ENCODE results near the gene ATF6. TPM values are rescaled to one million over a fixed set of nuclear protein-coding genes. Genes with fewer than 3 reads are reported as not detected.

Gene ATF6
- total and polyA plus RNA-seq, 2 of the 4 experiments (the other 2 are of a cell fraction) = 12.2 to 17.6 TPM

GRCh38 chr1:161982507-161982895 lies 216.4 kb downstream of the ATF6 start:
- no peak overlapping the region for H4K91ac ChIP-seq (ENCODE audit: insufficient read depth, low read depth, low read length)
- H2AFZ ChIP-seq (replicated peaks; ENCODE audit: low read length, poor library complexity) = no peak overlapping the region
- no peak overlapping the region for H4K8ac ChIP-seq (ENCODE audit: low read depth in 2 of 2, low read length in 2 of 2)
- H3K27me3 ChIP-seq (ENCODE audit: control insufficient read depth, insufficient read depth, low read length) = peaks cover 4% of the 10 kb centered on the region
- H4K20me1 ChIP-seq (ENCODE audit: insufficient read depth, low read length) = no peaks in the 10 kb centered on the region
- no peaks in the 10 kb centered on the region for H3K79me1 ChIP-seq (ENCODE audit: low read depth in 1 of 2, low read length in 2 of 2)
- no peak overlapping the region for H2AK5ac ChIP-seq (ENCODE audit: low read depth, low read length)
- no peak overlapping the region for H3K18ac ChIP-seq (ENCODE audit: low read depth, low read length)
- H3K23ac ChIP-seq (ENCODE audit: low read depth, low read length) = no peak overlapping the region
- H2BK5ac ChIP-seq (ENCODE audit: low read depth, low read length, poor library complexity, severe bottlenecking) = no peak overlapping the region
- no peak overlapping the region for H3K14ac ChIP-seq (replicated peaks; ENCODE audit: low read depth, low read length)
- H3K4ac ChIP-seq (ENCODE audit: low read depth, low read length) = no peak overlapping the region
- H3K56ac ChIP-seq (ENCODE audit: extremely low read depth, insufficient read depth, low read length) = no peak overlapping the region
- WGBS, 2 experiments (ENCODE audit: extremely low coverage in 2 of 2, insufficient read length in 1 of 2) = 36% methylated on average over 2 of the region's 5 CpGs; no CpG with 5 or more reads in 1 of the 2 experiments
- H3K27ac ChIP-seq (ENCODE audit: insufficient read depth, low read length) = no peak overlapping the region
- H2BK20ac ChIP-seq (ENCODE audit: low read depth, low read length) = no peak overlapping the region
- in situ Hi-C loops (cut with MboI; ENCODE audit: low sequenced_read_pairs) (no loop called here), dilution Hi-C loops (cut with HindIII; ENCODE audit: low sequenced_read_pairs, unreplicated experiment) (no loop called here), intact Hi-C loops (cut with micrococcal nuclease) (no loop called here)
- no peak for ATAC-seq (ENCODE audit: low read depth)
- H3K4me3 ChIP-seq (ENCODE audit: insufficient read depth, low read depth, low read length) = no peak overlapping the region
- no peaks in the 10 kb centered on the region for H3K36me3 ChIP-seq (ENCODE audit: control insufficient read depth, insufficient read depth, low read length)
- no peak for DNase-seq
- no peak overlapping the region for H3K9ac ChIP-seq (ENCODE audit: low read depth, low read length)
- no peaks in the 10 kb centered on the region for H3K4me1 ChIP-seq (ENCODE audit: control insufficient read depth, insufficient read depth, low read length)
- no peak overlapping the region for H4K5ac ChIP-seq (ENCODE audit: low read depth, low read length)
- no peak for TF ChIP-seq RCOR1 (IDR thresholded peaks at IDR 0.05; ENCODE audit: insufficient replicate concordance, low read length)
- CTCF ChIA-PET = no interaction called here
- POLR2A ChIA-PET (ENCODE audit: unreplicated experiment) = no interaction called here
- no TSS peak for BruUV-seq (replicated peaks)
- no peak overlapping the region for H2AK9ac ChIP-seq (replicated peaks; ENCODE audit: low read depth, low read length, poor library complexity)
- peaks cover 6% of the 10 kb centered on the region for H3K9me3 ChIP-seq (ENCODE audit: control insufficient read depth, insufficient read depth, low read length)
- no peaks in the 10 kb centered on the region for H3K9me1 ChIP-seq (ENCODE audit: insufficient read depth, low read length)
- no peak overlapping the region for H3K4me2 ChIP-seq (ENCODE audit: low read depth, low read length)
- H2BK120ac ChIP-seq (ENCODE audit: low read depth, low read length) = no peak overlapping the region
- H2BK15ac ChIP-seq (ENCODE audit: low read depth, low read length) = no peak overlapping the region
